HG03558 (cell line): ENCODE results near the gene CCNK.

Experiments used
- ATAC-seq: cut with Tn5 transposase; IDR thresholded peaks from one replicate; pipeline ENCODE4 v1.9.1; 2021; ENCODE audit warnings: moderate number of reproducible peaks; ENCODE audit not compliant: unreplicated experiment; ENCODE audit errors: extremely low read depth

Gene CCNK

GRCh38 chr14:99465288-99465687 is 15.9 kb upstream of the CCNK start:
- ATAC-seq = no peak

- ATAC-seq = no peak
Measured at GRCh38 chr14:99466758-99467157, 14.5 kb upstream of the CCNK start.

GRCh38 chr14:99467336-99468078 is 13.7 kb upstream of the CCNK start:
- no peak for ATAC-seq

GRCh38 chr14:99468081-99468480 is 13.1 kb upstream of the CCNK start:
- ATAC-seq = no peak

- no peak for ATAC-seq
Measured at GRCh38 chr14:99468836-99469592, 12.2 kb upstream of the CCNK start.

GRCh38 chr14:99471731-99472130 is 9.5 kb upstream of the CCNK start:
- ATAC-seq = no peak

- no peak for ATAC-seq
Measured at GRCh38 chr14:99472937-99473336, 8.3 kb upstream of the CCNK start.

- no peak for ATAC-seq
Measured at GRCh38 chr14:99473458-99473857, 7.8 kb upstream of the CCNK start.

GRCh38 chr14:99475179-99475578 is 6.0 kb upstream of the CCNK start:
- ATAC-seq = no peak

GRCh38 chr14:99475660-99476059 is 5.5 kb upstream of the CCNK start:
- no peak for ATAC-seq

- no peak for ATAC-seq
Measured at GRCh38 chr14:99476864-99477263, 4.3 kb upstream of the CCNK start.

GRCh38 chr14:99478128-99478527 is 3.1 kb upstream of the CCNK start:
- no peak for ATAC-seq

- ATAC-seq = no peak
Measured at GRCh38 chr14:99479160-99479905, 1.9 kb upstream of the CCNK start.

GRCh38 chr14:99479906-99480869 is 1.0 kb upstream of the CCNK start, which contains the start of gene SETD3:
Gene SETD3 (minus strand): TSS chr14:99480859. CDS start chr14:99465805, 15,054 bp downstream.
- ATAC-seq = no peak

GRCh38 chr14:99481745-99482099 is 513 bp downstream of the CCNK start:
- no peak for ATAC-seq

GRCh38 chr14:99484106-99484505 is 2.9 kb downstream of the CCNK start:
- no peak for ATAC-seq

- no peak for ATAC-seq
Measured at GRCh38 chr14:99497341-99497740, 16.1 kb downstream of the CCNK start.

- ATAC-seq = no peak
Measured at GRCh38 chr14:99497894-99498293, 16.7 kb downstream of the CCNK start.

- ATAC-seq = no peak
Measured at GRCh38 chr14:99502989-99503421, 21.8 kb downstream of the CCNK start.
